Mesenteric fat pad (tissue), 1 donor: ENCODE data around the gene GRIK2. TPM values are rescaled to one million over a fixed set of nuclear protein-coding genes. Genes with fewer than 3 reads are reported as not detected.

ENCODE experiments used
- DNase-seq: peaks from one replicate; pipeline ENCODE4 v3.0.0-alpha.2; 2020; ENCODE audit warnings: low spot score
- total RNA-seq: library from RNA; stranded (reverse); fragmentation: NEBNext Ultra II Directional; extraction: Animal tissue kit (Norgen Biotek cat#: 25700); gene quantifications from one replicate; pipeline ENCODE4 v1.2.1, GENCODE V29; 2021
- donor health status: DM: yes; HTN: yes; CAD: no.

Gene GRIK2
- total RNA-seq, 1 donor from 2014 or later: not detected

- no peak for DNase-seq
Observed at GRCh38 chr6:101876431-101876830, 482.9 kb downstream of the GRIK2 start.

- DNase-seq: no peak
Observed at GRCh38 chr6:101878554-101879276, 485.2 kb downstream of the GRIK2 start.

- no peak for DNase-seq
Observed at GRCh38 chr6:101879782-101880181, 486.3 kb downstream of the GRIK2 start.

- DNase-seq: no peak
Observed at GRCh38 chr6:101883505-101883904, 490.0 kb downstream of the GRIK2 start.

GRCh38 chr6:101887532-101887931 is 494.0 kb downstream of the GRIK2 start:
- DNase-seq: no peak

GRCh38 chr6:101907356-101908217 is 514.1 kb downstream of the GRIK2 start:
- DNase-seq: no peak

- no peak for DNase-seq
Observed at GRCh38 chr6:101909366-101909765, 515.9 kb downstream of the GRIK2 start.

- no peak for DNase-seq
Observed at GRCh38 chr6:101912311-101912710, 518.8 kb downstream of the GRIK2 start.

- DNase-seq: no peak
Observed at GRCh38 chr6:101918471-101918870, 525.0 kb downstream of the GRIK2 start.

GRCh38 chr6:101921829-101922450 is 528.4 kb downstream of the GRIK2 start:
- no peak for DNase-seq

- no peak for DNase-seq
Observed at GRCh38 chr6:101926149-101926925, 532.8 kb downstream of the GRIK2 start.

GRCh38 chr6:101931766-101932165 is 538.3 kb downstream of the GRIK2 start:
- DNase-seq: no peak

GRCh38 chr6:101932704-101933103 is 539.2 kb downstream of the GRIK2 start:
- no peak for DNase-seq

GRCh38 chr6:101935732-101936131 is 542.2 kb downstream of the GRIK2 start:
- DNase-seq: no peak

GRCh38 chr6:101936516-101936915 is 543.0 kb downstream of the GRIK2 start:
- no peak for DNase-seq

- no peak for DNase-seq
Observed at GRCh38 chr6:101937108-101937507, 543.6 kb downstream of the GRIK2 start.

GRCh38 chr6:101940391-101940790 is 546.9 kb downstream of the GRIK2 start:
- DNase-seq: no peak

GRCh38 chr6:101956961-101957360 is 563.5 kb downstream of the GRIK2 start:
- no peak for DNase-seq

- no peak for DNase-seq
Observed at GRCh38 chr6:101961357-101961756, 567.8 kb downstream of the GRIK2 start.

- no peak for DNase-seq
Observed at GRCh38 chr6:101980924-101981323, 587.4 kb downstream of the GRIK2 start.

GRCh38 chr6:101986476-101986875 is 593.0 kb downstream of the GRIK2 start:
- DNase-seq: no peak
